ENCODE data around the gene OSBP2.

Gene OSBP2

DNA sequence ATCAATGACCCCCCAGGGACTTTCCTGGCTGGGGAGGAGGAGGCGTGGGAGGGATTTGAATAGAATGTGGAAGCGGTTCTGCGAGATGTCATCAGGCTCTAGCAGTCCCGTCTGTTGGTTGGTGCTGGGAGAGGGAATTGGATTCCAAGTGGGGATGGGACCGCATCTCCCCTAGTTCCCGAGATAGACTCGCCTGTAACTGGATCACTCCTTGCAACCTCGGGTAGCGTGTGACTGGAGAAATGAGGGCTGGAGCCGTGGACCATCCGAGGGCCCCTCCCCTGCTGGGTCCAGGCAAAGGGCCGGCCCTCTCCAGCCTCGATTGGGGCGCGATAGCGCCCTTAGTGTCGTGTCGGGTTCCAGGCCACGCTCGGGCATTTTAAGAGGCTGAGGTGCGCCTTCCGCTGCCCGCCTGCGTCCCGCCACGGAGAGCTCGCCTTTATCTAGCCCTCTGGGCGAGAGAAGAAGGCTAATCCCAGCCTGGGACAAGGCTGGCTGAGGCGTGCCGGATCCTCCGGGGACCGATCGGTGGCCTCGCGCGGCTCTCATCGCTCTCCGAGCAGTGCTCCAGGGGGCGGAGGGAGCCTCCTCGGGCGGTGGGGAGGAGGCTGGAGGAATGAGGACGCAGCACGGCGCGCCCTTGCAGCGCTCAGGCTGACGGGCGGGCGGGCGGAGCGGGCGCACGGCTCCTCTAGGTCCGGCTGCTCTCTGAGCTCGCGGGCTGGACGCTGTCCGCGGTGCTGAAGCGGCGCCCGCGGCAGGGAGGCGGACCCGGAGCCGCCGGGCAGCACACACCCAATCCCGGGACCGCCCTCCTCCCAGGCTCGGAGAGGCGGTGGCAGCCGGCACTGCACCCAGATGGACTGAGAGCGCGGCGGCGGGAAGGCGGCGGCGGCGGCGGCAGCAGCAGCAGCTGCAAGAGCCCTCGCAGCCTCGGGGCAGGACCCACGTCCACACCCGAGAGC lies 107.8 kb downstream of the OSBP2 start:
- DNase-seq (ENCODE audit: insufficient read length, low spot score) (peak; percentile 62), FAIRE-seq (no peak)

DNA sequence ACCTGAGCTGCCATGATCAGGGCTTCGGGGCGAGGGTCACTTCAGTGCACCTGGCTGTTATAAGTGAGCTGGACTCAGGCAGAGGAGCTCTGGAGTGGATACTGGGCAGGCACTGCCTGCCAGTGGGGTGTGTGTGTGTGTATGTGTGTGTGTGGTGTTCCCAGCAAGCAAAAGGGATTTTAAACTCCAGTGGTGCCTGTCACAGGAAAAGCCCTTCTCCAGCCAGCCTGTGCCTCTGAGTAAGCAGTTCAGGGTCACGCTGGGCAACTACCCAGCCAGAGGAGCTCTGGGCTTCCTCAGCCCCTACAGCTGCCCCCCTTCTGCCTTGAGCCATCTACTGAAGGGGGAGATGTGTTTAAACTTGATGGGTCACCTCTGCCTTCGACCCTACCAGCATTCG lies 109.0 kb downstream of the OSBP2 start:
- FAIRE-seq, result no peak

DNA sequence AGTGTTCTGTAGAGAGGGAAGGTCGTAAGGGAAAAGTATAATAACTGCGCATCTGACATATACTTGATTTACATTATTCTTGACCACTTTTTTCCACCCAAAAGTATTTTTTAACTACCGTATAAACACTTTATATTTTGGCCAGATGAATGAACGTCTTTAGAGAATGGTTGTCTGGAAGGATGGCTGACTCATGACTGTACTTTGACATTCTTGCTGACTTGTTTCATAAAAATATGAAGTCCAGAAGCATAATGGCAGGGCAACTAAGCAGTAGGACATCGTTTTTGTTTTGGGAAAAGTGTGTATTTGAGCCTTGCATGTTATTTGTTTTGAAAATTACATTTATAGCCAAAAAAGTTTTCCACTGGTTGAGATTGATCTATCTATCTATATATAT lies 110.0 kb downstream of the OSBP2 start:
- no peak for FAIRE-seq
- no peak for DNase-seq (ENCODE audit: insufficient read length, low spot score)

More for the DNA sequence above, 109.0 kb downstream of the OSBP2 start:
- no peak for DNase-seq (ENCODE audit: insufficient read length, low spot score)

DNA sequence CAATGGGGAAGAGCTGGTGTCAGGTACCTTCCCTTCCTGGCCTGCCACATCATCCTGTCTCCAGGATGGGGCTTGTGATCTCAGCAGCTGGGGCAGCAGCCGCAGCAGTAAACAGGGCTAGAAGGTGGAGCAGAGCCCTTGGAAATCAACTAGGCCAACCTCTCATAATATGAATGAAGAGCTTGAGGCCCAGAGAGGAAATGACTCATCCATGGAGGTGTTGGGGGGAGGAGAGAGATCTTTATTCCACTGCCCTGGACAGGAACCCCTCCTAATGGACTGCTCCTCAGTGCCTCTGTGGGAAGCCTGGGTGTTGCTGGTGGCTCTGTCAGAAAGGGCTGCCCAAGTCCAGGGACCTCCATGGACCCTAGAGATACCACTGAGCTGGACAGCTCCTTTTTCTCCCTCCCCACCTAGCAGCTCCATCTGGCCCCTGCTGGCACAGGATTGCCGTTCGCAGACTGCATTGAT lies 111.8 kb downstream of the OSBP2 start:
- no peak for DNase-seq (ENCODE audit: insufficient read length, low spot score)
- FAIRE-seq, result no peak

DNA sequence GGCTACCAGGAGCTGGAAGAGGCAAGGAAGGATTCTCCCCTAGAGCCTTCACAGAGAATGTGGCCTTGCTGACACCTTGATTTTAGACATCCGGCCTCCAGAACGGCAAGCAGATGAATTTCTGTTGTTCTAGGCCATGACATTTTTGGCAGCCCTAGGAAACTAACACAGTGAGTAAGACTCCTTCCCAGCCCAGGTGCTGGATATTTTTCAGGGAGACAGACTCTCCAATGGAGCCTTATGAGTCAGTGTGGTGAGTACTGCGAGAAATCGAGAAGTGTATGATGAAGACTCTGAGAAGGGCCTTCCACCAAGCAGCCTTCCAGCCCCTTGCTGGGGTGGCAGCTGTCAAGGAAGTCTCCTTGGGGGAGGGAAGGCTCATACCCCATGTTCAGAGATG lies 114.4 kb downstream of the OSBP2 start:
- FAIRE-seq (no peak), DNase-seq (ENCODE audit: insufficient read length, low spot score) (no peak)

DNA sequence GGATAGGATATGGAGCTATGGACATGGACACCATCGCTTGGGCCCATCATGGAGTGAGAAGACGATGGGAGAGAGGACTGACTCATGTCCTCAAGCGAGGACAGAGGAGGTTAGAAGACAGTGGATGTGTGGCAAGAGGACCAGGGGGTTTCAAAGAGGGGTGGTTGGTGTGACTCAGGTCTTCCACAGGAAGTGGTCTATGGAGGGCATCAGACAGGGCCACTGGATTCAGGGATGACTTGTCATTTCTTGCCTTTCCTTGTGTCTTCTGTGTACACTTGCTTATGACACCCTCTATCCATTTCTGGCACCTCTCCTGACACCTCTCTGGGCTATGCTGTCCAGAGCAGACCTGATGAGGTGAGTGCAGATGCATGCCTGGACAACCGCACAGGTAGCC lies 115.4 kb downstream of the OSBP2 start:
- no peak for FAIRE-seq
- DNase-seq (ENCODE audit: insufficient read length, low spot score), result no peak

DNA sequence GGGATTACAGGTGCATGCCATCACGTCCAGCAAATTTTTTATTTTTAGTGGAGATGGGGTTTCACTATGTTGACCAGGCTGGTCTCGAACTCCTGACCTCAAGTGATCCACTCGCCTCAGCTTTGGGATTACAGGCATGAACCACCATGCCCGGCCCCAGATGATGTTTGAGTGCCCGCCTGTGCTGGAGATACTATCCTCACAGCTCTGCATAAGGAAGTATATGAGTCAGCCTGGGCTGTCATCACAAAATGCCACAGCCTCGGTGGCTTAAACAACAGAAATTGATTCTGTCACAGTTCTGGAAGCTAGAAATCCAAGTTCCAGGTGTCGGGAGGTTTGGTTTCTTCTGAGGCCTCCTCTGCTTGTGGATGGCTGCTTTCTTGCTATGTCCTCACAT lies 119.3 kb downstream of the OSBP2 start:
- FAIRE-seq, result no peak
- no peak for DNase-seq (ENCODE audit: insufficient read length, low spot score)

DNA sequence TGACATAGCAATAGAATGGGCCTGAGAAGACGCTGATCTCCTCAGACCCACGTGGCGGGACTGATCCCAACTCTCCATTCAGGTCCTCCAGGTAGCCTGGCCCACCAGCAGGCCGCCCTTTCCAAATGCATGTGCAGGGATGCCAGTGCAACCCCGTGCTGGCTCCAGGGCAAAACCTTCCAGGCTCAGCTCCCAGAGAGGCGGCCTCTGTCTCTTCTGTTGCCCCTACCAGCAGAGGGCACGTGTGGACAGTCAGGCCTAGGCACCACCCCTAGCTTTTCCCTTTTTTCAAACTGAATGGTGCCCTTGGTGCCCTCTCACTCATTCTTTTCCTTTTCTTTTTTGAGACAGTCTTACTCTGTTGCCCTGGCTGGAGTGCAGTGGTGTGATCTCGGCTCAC lies 121.7 kb downstream of the OSBP2 start:
- FAIRE-seq (no peak), DNase-seq (ENCODE audit: insufficient read length, low spot score) (no peak)

DNA sequence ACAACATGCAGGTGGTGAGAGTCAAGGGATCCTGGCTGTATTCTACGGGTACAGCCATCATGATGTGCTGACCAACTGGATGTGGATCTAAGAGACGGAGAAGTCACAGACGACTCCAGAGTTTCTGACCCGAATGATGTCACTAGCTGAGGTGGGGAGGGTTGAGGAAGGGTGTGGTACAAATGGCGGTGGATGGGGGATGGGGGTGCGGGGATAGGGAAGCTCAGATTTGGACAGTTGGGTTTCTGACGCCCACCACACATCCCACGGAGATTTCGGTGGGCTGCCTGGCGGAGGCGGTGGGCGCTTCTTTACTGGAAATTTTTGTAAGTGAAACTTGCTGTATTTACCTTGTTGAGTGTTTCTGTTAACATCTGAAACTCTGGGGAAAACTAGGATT lies 126.7 kb downstream of the OSBP2 start:
- no peak for DNase-seq (ENCODE audit: insufficient read length, low spot score)
- FAIRE-seq, result no peak

DNA sequence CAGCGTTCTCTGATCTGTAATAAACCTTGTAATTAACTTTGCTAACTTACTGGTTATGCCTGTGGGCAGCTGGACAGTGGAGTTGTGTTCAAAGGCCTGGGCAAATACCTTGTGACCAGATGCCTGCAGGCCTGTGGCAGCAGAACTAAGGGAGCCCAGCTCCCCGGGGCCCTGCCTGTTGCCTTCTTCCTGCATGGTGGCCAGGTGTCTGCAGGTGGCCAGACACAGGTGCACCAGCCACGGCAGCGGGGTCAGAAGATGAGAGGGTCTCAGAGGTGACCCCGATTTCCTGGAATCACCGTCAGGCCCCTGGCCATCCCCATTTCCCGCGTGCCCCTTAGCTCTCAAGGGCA lies 127.2 kb downstream of the OSBP2 start:
- FAIRE-seq (no peak), DNase-seq (ENCODE audit: insufficient read length, low spot score) (no peak)

DNA sequence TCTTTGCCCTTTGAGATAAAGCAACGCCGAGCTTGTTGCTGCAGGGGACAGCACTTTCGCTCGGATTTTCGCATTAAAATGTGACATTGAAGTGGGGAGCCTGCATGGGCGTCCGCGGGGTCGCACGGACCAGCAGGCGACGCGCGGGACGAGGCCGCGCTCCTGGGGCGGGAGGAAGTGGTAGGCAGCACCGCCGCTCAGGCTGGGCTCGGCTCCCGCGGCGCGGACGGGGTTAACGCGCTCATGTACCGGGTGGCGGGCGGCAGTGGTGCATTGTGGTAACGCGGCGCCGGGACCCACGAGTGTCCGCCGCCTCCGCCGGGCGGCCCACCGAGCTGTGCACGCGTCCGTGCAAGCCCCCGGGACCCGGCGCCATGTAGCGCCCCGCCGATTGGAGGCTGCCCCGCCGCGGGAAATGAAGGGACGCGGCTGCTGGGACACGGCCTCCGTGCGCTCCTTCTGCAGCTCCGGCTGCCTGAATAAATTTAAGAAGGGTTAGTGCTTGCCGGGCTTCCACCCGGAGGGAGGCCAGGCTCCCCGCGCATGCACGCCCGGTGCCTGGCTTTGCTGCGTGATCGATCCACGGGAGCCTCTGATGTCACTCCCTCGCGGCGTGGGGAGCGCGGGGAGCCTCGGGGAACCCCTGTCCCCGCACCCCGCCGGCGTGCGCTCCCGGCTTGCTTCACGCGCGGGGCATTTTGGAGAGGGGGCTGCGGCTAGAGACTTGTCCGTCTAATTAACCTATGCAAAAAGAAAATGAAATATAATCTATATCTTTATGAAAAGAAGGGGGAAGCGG lies 127.7 kb downstream of the OSBP2 start:
- FAIRE-seq, result no peak

DNA sequence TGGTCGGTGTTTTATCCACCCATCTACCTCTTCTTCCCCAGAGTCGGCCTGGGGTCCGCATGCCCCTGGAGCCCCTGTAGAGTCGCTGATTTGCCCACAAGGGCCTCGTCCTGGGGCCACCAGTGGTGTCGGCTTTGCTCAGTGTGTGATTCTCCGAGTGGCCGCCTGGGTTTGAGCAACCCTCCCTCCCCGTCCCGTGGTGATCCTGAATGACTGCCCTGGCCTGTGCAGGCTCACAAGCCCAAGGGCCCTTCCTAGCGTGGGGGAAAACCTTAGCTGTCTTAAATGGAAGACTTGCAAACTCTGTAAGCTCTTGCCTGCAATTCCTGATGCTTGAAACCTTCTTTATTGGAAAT lies 128.3 kb downstream of the OSBP2 start:
- DNase-seq (ENCODE audit: insufficient read length, low spot score), result no peak
- no peak for FAIRE-seq

More for the DNA sequence above, 127.7 kb downstream of the OSBP2 start:
- no peak for DNase-seq (ENCODE audit: insufficient read length, low spot score)

DNA sequence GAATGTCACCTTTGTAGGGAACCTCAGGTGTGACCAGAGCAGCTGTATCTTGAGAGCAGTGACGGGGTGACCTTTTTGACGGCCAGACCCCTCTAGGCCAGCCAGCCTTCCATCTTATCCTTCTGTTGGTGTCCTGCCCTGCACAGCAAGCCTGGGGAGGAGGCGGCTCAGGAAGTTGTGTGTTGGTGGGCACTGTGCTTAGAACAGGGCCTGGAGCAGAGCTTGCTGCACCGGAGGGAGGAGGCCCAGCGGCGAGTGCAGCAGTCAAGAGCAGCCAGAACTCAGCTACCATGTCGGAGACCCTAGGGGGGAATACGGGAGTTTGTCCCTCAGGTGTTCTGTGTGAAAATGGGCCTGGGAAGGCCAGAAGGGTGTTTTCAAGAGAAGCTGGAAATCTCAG lies 129.4 kb downstream of the OSBP2 start:
- no peak for FAIRE-seq

DNA sequence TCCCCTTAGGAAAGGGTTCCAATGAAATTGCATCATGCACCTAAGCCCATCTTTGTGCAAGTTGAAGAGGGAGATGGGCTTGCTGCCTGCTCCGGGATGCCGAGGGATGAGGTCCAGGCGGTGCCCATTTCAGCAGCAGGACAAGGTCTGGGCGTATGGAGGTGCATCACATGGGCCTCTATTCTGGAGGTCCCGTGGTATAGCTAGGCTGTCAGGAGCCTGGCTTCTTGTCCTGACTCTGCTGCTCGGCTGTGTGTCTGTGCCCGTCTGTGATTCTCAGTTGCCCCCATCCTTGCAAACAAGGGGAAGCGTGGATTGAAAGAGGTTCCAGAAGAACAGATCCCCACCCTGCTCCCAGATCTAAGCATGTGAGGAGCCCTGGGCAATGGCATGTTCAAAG lies 130.0 kb downstream of the OSBP2 start:
- DNase-seq (ENCODE audit: insufficient read length, low spot score) (no peak), FAIRE-seq (no peak)

More for the DNA sequence above, 129.4 kb downstream of the OSBP2 start:
- DNase-seq (ENCODE audit: insufficient read length, low spot score), result no peak

DNA sequence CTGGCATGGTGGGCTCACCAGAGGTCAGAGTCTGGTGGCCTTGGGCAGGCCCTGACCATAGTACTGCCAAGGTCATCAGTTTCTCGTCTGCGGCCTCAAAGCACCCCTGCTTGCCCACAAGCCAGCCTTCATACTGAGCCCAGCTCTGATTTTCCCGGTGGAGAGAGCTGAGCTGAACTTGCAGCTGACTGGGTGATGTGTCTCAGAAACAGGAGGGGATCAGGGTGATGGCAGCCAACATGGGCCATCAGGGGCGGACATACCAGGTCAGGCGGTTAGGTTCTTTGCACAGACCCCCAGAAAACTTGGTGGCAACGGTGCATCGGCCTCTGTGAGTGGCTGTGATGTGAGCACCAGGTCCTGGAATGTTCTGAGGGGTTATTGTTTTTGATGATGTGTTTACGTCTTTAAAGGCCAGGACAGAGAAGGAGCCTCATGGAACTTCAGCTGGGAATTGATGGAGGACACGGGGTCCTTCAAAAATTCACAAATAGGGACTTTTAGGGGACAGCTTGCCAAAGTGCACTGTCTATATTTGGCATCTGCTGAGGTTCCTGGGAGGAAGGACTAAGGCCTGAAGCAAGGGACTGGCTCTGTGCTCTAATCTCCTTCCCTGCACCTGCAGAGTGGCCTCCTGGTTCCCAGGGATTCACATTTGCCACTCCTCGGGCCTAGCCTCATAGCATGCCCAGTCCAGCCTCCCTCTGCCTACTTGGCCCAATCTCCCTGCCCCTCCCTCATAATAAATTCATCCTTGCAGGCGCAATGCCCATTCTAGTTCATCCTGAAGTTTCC lies 131.2 kb downstream of the OSBP2 start:
- DNase-seq (ENCODE audit: insufficient read length, low spot score) (no peak), FAIRE-seq (no peak)

DNA sequence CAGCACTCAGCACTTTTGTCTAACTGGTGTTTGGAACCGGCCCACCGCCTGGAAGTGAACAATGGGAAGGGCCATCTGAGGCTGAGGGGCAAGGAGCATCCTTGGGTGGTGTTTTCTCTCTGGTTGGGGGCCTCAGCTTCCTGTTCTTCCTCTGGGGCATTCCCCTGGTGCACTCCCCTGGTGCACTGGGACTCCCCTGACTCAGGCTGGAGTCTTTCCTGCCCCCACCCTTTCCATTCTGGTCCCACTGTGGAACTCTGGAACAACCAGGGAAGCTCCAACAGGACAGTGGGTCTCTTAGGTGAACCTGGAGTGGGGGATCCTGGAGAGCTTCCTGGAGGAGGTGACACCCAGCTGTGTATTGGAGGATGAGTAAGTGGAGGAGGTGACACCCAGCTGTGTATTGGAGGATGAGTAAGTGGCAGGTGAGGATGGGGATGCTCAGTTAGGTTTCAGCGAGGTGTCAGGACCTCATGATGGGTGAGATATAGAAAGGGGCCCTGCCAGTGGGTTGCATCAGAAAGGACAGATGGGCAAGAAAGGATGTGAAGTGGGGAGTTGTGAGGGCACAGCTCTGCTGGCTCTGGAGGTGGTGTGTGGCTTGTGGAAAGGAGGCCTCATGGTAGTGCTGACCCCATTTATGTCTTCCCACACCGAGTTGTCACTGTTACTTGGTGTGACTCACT lies 132.1 kb downstream of the OSBP2 start:
- FAIRE-seq (no peak), DNase-seq (ENCODE audit: insufficient read length, low spot score) (no peak)

DNA sequence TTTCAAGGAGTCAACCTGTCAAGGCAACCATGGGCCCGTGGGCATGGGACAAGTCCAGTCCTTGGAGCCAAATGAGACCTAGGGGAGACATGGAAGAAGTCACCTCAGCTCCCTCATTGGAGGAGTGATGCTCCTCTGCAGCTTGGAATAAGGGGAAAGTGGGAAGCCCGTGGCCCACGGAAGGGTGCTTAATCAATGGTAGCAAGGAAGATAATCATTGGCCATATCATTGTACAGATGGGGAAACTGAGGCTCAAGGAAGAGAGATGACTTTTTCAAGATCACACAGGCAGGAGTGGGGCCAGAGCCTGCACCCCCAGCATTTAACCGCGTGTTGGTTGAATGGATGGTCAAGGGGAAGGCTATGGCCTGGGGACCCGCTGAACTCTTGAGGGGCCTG lies 133.0 kb downstream of the OSBP2 start:
- DNase-seq (ENCODE audit: insufficient read length, low spot score) (no peak), FAIRE-seq (no peak)

DNA sequence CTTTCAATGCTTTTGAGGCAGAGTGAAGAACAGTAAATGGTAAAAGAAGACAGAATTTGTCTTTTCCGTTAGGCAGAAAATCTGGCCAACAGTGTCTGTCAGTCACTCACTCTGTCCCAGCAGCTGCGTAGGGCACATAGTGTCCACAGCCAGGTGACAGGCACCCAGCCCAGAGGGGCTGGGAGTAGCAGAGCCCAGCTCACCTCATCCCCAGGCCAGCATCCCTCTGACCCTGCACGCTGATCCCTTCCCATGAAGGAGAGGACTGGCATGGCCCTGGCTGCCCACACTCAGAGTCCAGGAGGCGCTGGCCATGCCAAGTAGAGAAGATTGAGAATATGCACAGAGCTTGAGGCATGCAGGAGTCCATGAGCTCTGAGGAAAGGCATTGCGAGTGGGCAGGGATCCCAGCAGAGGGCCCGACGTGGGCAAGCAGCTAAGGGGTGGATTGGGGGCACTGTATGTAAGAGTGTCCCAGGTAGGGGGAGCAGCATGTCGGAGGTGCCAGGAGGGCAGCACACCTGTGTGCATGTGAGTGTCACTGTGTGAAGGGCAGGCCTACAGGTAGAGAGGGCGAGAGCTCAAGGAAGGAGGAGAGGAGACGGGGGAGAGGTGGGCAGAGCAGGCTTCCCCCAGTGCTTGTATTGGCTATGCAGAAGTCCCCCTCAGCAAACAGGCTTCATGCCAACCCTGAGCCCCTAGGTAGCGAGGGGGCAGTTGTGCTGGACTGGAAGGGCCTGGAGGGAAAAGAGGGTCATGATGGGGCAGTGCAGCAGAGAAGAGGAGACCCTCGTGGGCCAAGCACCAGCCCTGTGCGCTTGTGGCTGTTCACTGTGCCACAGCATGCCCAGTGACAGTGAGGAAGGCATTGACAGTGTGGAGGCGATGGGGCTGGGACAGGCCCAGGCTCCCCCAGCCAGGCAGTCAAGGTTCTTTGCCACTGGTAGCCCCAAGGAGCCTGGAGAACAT lies 133.8 kb downstream of the OSBP2 start:
- DNase-seq (ENCODE audit: insufficient read length, low spot score) (no peak), FAIRE-seq (no peak)

DNA sequence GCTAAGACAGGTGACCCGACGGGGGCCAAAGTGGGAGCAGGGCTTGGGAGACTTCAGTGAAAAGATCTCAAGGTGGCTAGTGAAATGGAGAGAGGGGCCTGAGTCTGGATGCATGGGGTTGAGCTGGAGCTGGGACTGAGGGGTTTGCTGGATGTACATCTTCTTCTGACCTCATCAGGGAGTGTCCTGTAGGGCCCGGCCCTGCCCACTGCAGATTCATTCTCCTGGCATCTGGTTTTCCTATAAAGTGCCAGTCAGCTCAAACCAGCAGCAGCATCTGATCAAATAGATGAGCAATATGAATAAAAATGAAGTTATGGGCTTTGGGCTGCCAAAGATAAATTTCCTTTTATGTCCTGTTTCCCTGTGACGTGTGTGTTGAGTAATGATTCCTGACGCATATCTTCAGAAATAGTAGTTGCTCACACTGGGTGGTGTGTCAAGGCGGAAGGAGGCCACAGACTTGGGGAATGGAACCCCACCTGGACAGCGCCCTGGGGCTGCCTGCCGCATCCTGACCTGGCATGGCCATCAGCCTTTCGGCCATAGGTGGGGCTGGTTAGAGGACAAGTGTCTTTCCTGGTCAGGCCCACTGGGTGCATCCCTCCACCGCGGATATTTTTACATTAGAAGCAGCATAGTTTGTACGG lies 135.4 kb downstream of the OSBP2 start:
- DNase-seq (ENCODE audit: insufficient read length, low spot score), result no peak
- no peak for FAIRE-seq

Data from GM19239 (cell line).